Fibroblast of pulmonary artery (primary cell): ENCODE measurements around the gene AUTS2.
A peak's percentile ranks its signal among the peaks of the same experiment; 100 is the strongest.
"Not testable (repeated sequence)": the region's sequence is repeated elsewhere in the genome, so short reads cannot be mapped to it uniquely, and the experiment has no call there.

Experiments
- DNase-seq: peaks from one replicate; pipeline ENCODE4 v3.0.0-alpha.2; 2010; ENCODE audit warnings: low read depth
- H3K4me3 ChIP-seq: replicated peaks from 2 replicates; pipeline ENCODE4 v1.5.1; 2011; ENCODE audit warnings: low read depth, mild to moderate bottlenecking, control low read depth, low read length, moderate library complexity
- CTCF ChIP-seq: IDR thresholded peaks from 2 replicates; pipeline ENCODE4 v1.5.1; 2011; ENCODE audit warnings: mild to moderate bottlenecking, control low read depth, low read length, inconsistent platforms; ENCODE audit errors: missing control alignments

Gene AUTS2

DNA sequence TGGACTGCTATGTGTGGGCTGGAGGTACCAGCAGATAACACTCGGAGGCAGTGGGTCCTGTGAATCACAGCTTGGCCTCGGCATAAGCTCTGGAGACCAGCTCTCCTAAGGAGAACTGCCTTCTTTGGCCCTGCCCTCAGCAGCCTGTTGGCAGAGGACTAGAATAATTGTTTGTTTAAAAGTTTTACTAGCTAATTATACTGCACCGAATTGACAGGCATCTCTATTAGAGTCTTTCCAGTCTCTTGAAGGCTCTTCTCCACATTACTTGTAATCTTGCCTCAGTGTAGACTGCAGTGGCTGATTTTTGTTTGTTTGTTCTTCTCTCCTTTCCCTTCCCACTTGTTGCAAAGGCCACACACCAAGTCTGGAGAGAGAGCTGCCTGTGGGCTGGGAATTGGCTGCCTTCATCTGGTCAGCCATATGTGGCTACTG, 183.2 kb downstream of the AUTS2 start:
- peak; percentile 34 for DNase-seq
- no peak for TF ChIP-seq CTCF
- no peak overlapping the region for H3K4me3 ChIP-seq

DNA sequence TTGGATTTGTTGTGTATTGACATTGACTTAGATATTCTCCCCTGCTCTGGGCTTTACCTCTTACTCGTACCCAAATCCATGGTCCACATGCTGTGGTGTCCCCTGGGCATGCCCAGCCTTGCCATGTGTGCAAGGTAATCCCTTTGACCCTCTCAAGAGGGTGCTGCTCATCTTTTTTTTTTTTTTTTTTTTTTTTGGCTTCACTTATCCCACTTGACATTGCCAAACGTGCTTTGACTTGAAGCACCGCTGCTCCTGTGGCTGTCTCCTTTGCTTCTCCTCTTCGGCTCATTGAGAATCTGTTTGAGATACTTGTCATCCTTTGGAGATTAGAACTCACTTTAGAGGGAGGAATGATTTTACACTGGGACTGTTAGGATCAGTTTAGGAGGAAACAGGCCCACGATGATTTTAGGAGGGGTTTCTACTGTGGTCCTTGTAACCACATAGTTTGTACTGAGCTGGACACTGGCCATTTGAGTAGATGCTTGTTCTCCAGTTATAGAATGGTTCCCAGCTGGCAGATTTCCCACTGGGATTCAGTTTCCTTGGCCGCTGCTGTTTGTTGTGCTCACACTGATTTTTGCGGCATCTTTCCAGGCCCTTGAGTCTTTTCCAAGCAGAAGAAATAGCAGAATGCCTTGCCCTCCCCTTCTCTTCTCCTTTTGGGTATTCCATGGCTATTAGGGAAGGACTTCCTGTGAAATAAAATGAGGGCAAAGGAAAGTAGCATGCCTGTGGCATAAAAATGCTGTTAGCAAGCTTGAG, 184.8 kb downstream of the AUTS2 start:
- no peak overlapping the region for H3K4me3 ChIP-seq
- TF ChIP-seq CTCF, result no peak
- DNase-seq, result peak; percentile 63

- DNase-seq, H3K4me3 ChIP-seq: not testable (repeated sequence)
These were observed 187.9 kb downstream of the AUTS2 start for GRCh38 chr7:69786130-69786529.

DNA sequence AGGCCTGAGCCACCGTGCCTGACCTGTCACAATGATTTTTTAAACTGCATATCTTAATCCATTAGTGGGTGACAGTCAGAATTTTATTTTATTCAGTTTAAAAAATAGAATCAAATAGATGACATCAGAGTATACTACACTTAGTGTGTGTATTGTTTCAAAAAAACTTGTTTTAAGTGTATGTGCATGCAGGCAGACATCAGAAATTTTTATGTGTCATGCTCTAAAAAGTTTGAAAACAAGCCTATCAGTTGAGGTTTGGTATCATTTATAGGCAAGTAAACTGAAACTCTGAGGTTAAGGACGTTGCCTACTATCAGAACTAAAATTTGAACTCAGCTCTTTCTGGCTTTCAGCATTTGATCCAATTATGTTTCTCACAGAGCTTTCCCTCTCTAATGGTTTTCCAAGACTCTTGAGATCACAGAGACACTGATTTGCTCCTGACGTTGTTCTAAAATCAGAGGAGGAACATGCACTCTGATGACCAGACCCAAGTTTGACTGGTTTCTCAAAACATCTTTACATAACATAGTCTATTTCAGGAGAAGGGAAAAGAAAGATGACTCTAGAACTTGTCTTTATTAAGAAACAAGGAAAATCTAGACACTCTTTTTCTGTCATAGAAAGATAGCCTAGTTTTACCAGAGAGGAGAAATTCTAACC, 188.6 kb downstream of the AUTS2 start:
- no peak for TF ChIP-seq CTCF
- no peak overlapping the region for H3K4me3 ChIP-seq
- DNase-seq, result no peak

DNA sequence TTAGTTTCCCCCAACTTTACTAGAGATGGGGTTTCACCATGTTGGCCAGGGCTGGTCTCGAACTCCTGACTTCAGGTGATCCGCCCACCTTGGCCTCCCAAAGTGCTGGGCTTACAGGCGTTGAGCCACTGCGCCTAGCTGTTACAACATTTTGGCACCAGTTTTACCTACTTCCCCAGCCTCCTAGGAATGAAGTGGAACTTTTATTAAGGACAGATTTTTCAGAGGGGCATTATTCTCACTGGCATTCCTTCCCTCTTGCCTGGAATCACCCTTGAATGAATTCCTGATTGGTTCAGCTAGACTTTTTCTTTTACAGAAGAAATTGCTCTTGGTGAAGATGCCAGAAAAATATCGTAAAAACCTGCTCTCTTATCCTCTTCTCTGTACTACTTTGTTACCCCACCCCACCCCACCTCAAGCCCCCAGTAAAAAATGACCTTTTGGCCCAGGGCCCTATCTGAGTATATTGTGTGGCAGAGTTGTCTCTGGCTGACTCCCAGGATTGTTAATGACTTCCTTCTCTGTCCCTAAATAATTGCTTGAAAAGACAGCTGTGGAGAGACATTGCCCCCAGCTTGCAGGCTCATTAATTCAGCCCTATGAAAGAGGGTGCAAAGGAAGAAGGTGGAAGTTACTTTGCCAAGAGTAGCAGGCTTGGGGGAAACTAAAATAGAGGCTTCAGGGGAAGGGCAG, 189.6 kb downstream of the AUTS2 start:
- H3K4me3 ChIP-seq, result no peak overlapping the region
- TF ChIP-seq CTCF, result no peak
- no peak for DNase-seq

DNA sequence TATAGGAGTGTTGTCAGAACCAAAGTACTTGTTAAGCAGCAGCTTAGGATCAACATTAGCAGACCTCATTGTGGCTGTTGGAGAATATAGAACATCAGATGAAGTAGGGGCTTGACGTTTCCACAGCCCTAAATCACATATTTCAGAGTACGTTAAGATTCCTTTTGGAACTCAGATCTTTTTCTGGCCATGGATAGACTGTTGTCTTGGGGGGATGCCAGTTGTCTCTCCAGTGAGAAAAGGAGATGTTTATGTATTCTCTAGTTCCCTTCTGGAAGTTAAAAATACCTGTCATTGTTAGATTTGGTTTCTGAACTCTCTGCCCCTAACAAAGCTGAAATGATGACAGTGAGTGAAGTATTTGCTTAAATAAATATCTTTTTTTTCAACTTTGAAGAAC, 191.3 kb downstream of the AUTS2 start:
- no peak for TF ChIP-seq CTCF
- H3K4me3 ChIP-seq, result no peak overlapping the region
- DNase-seq, result no peak

GRCh38 chr7:69790977-69791724, 192.9 kb downstream of the AUTS2 start:
- H3K4me3 ChIP-seq, result no peak overlapping the region
- TF ChIP-seq CTCF, result no peak
- DNase-seq, result no peak
